ENCODE data around the gene DHRSX.
"Not testable (repeated sequence)": the region's sequence is repeated elsewhere in the genome, so short reads cannot be mapped to it uniquely, and the experiment has no call there.

The DHRSX gene

DNA sequence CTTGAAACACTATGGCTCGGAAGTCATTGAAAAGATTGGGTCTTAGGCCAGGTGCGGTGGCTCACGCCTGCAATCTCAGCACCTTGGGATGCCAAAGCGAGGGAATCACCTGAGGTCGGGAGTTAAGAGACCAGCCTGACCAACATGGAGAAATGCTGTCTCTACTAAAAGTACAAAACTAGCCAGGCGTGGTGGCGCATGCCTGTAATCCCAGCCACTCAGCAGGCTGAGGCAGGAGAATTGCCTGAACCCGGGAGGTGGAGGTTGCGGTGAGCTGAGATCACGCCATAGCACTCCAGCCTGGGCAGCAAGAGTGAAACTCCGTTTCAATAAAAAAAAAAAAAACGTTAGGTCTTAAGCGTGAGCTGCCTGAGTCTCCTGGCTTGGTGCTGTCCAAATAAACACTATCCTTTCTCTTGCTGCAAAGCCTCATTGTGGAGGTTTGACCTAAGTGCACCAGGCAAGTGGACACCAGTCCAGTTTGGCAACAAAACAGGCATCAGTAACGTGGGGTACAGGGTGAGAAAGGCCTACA, 185.9 kb downstream of the DHRSX start:
- no peak for DNase-seq (ENCODE audit: low spot score)

- DNase-seq (ENCODE audit: low spot score), result no peak
Measured at GRCh38 chrX:2313864-2314640, 186.7 kb downstream of the DHRSX start.

DNA sequence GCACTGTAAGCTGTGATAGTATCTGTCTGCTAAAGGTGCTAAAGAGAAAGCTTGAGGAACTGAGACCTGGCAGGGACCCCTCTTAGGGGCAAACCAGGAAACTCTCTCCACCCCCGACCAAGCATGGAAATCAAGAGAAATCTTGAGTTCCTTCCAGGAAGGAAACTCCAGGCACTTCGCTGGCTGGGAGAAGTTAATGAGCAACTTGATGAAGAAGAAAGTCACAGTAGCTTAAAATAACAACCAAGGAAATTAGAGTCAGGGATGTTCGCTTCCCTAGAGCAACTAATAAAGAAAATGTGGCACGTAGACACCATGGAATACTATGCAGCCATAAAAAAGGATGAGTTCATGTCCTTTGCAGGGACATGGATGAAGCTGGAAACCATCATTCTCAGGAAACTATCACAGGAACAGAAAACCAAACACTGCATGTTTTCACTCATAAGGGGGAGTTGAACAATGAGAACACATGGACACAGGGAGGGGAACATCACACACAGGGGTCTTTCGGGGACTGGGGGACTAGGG, 188.7 kb downstream of the DHRSX start:
- not testable (repeated sequence) for DNase-seq (ENCODE audit: low spot score)

DNA sequence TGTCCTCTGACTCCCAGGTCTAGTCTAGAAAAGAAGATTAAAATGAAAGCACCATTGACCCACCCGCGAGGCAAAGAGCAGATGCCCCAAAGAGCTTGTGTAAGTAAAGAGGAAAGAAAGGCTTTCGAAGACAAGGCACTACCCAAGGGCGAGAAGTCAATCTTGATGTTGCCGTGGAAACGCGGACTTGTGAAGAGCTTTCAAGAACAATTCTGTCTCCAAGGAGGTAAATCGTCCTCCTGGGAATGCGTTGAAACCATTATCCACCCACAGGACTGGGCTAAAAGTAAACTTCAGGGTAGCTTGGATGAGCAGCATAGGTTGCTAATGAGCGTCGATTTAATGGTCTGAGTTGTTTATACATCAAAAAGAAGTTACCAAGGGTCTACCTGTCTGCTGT, 189.3 kb downstream of the DHRSX start:
- no peak for DNase-seq (ENCODE audit: low spot score)

GRCh38 chrX:2301901-2302300, 198.9 kb downstream of the DHRSX start:
- no peak for DNase-seq (ENCODE audit: low spot score)

DNA sequence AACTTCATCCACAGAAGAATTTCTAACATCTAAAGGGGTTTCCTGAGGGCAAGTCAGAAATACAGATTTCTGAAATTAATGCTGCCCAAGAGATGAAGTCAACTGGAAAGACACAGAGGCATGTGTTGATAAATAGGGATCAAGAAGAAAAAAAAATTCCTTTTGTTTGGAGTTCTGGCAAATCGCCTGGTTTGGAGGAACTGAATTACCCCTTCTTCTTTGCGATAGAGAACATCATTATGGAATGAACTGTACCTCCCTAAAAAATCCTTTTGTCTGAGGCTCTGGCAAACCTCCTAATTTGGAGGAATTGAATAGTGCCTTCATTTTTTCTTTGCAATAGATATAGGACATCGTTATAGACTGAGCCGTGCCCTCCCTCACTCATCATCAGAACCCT, 200.9 kb downstream of the DHRSX start:
- no peak for DNase-seq (ENCODE audit: low spot score)

GRCh38 chrX:2286731-2287130, 214.0 kb downstream of the DHRSX start:
- DNase-seq (ENCODE audit: low spot score), result no peak

- no peak for DNase-seq (ENCODE audit: low spot score)
Measured at GRCh38 chrX:2284601-2285000, 216.2 kb downstream of the DHRSX start.

GRCh38 chrX:2284133-2284532, 216.6 kb downstream of the DHRSX start:
- DNase-seq (ENCODE audit: low spot score), result no peak

DNA sequence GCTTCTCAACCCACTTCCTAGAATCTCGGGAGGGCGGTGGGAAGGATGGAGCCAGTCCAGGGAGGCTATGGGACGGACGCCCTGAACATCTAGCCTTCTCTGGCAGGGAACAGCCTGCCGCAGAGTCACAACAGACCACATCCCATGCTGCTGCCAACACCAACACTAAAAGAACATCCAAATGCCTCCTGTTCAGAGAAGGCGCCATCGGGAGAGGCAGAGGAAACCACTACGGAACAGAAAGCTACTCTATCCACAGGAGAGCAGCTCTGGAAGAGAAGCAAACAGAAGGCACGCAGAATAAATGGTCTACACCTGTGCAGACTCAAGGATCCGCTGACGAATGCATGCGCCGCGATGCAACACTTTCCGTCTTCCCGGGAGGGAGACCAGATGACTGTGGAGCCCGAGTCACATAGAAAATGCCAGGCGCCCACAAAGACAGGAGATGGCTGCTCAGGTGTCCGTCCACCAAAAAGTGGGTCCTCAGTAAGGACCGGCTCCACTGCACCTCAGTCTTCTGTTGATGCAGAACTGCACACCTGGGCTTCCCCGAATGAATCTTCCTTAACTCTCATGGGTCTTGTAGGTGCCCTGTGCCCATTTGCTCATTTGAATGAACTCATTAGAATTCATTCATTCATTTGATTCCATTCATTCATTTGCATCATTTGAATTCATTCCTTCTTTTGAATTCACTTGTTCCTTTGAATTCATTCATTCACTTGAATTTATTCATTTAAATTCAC, 217.5 kb downstream of the DHRSX start:
- no peak for DNase-seq (ENCODE audit: low spot score)

- no peak for DNase-seq (ENCODE audit: low spot score)
Measured at GRCh38 chrX:2282490-2283090, 218.2 kb downstream of the DHRSX start.

DNA sequence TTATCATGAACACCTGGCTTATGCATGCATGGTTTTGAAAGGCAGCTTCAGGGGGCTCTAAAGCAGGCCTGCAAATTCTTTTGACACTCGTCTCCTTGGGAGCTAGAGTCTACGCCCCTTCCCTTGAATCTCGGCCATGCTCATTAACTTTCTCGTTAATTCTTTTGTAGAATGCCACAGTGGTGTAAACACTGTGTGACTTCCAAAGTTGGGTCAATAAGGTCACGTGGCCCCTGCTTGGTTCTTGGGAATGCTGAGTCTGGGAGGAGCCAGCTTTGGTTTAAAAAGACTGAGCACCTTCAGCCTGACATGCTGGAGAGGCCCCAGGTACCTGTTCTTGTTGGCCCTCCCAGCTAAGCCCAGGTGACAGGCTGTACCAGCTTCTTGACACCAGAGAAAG, 228.4 kb downstream of the DHRSX start:
- no peak for DNase-seq (ENCODE audit: low spot score)

DNA sequence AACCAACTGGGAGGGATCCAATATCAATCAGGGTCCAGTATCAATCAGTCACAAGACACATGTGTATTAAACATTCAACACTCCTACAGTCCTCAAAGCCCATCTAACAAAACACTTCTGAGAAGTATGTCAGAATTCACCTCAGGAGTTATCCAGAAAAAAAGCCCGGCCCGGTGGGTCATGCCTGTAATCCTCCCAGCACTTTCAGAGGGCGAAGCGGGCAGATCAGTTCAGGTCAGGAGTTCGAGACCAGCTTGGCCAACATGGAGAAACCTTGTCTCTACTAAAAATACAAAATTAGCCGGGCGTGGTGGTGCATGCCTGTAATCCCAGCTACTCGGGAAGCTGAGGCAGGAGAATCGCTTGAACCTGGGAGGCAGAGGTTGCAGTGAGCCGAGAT, 229.2 kb downstream of the DHRSX start:
- DNase-seq (ENCODE audit: low spot score), result not testable (repeated sequence)

DNA sequence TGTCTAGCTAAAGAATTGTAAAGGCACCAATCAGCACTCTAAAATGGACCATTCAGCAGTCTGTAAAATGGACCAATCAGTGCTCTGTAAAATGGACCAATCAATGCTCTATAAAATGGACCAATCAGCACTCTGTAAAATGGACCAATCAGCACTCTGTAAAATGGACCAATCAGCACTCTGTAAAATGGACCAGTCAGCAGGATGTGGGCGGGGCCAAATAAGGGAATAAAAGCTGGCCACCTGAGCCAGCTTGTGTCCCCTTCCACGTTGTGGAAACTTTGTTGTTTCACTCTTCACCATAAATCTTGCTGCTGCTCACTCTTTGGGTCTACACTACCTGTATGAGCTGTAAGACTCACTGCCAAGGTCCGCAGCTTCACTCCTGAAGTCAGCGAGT, 230.0 kb downstream of the DHRSX start:
- DNase-seq (ENCODE audit: low spot score), result not testable (repeated sequence)

GRCh38 chrX:2267890-2268289, 232.9 kb downstream of the DHRSX start:
- no peak for DNase-seq (ENCODE audit: low spot score)

GRCh38 chrX:2266445-2267349, 234.1 kb downstream of the DHRSX start:
- no peak for DNase-seq (ENCODE audit: low spot score)

- not testable (repeated sequence) for DNase-seq (ENCODE audit: low spot score)
Measured at GRCh38 chrX:2265658-2266444, 234.9 kb downstream of the DHRSX start.

DNA sequence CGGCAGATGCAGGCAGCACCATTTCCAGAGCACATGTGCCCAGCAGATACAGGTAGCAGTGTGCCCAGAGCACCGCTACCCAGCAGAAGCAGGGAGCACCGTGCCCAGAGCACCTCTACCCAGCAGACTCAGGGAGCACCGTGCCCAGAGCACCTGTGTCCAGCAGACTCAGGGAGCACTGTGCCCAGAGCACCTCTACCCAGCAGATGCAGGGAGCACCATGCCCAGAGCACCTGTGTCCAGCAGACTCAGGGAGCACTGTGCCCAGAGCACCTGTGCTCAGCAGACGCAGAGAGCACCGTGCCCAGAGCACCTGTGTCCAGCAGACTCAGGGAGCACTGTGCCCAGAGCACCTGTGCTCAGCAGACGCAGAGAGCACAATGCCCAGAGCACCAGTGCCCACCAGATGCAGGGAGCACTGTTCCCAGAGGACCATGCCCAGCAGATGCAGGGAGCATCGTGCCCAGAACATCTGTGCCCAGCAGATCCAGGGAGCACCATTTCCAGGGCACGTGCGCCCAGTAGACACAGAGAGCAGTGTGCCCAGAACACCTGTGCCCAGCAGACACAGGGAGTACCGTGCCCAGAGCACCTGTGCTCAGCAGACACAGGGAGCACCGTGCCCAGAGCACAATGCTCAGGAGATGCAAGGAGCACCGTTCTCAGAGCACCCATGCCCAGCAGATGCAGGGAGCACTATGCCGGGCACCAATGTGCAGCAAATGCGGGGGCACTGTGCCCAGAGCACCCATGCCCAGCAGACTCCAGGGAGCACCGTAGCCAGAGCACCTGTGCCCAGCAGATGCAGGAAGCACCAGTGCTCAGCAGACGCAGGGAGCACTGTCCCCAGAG, 236.4 kb downstream of the DHRSX start:
- no peak for DNase-seq (ENCODE audit: low spot score)

DNA sequence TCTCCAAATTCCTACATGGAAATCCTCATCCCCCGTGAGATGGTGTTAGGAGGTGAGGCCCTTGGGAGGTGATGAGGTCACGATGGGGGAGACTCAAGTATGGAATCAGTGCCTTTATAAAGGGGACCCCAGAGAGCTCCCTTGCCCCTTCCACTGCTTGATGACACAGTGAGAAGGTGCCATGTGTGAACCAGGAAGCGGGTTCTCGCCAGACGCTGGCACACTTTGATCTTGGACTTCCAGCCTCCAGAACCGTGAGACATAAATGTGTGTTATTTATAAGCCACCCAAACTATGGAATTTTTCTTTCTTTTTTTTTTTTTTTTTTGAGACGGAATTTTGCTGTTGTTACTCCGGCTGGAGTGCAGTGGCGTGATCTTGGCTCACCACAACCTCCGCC, 237.6 kb downstream of the DHRSX start:
- no peak for DNase-seq (ENCODE audit: low spot score)

DNA sequence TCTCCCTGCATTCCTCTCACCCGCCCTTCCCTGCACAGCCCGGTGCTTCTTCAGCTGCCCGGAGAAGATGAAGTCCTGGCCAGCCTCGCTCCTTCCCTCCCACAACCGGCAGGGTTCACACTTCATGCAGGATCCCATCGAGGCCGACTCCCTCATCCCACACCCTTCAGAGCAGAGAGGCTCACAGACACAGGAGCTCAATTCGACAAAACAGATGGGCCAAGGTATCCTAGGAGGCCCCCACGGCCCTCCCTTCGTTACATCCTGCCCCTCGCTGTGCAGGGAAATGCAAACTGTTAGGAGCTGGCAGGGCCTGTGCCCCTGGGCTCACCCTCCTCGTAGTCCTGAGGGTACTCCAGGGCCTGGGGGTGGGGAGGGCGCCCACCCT, 238.1 kb downstream of the DHRSX start:
- no peak for DNase-seq (ENCODE audit: low spot score)
